Body of pancreas (tissue), 4 donors: ENCODE measurements around the gene PPP1R3C. TPM values are rescaled to one million over a fixed set of nuclear protein-coding genes. Genes with fewer than 3 reads are reported as not detected.
A peak's percentile ranks its signal among the peaks of the same experiment; 100 is the strongest.

Experiments
- ATAC-seq: fragments of 150-250 bp; one replicate; pipeline ENCODE4 v1.9.1; 2016
- DNase-seq, 4 donors: peaks; one replicate each; pipeline ENCODE4 v3.0.0-alpha.2; 2019
- H3K27ac ChIP-seq, 4 donors: fragments of 200-600 bp; sonication (generic); 1 replicate in 3 of 4; 2 replicates in 1 of 4; pipeline versions ENCODE4 v1.5.1 to v1.6.1; 2016 to 2019; ENCODE audit warnings: mild to moderate bottlenecking in 1 of 4, mixed read lengths in 1 of 4, moderate library complexity in 1 of 4
- H3K27me3 ChIP-seq, 2 donors: fragments of 200-600 bp; sonication (generic); one replicate each; pipeline ENCODE4 v1.6.0; 2016; ENCODE audit warnings: mild to moderate bottlenecking in 1 of 2
- H3K36me3 ChIP-seq, 2 donors: fragments of 200-600 bp; sonication (generic); replicated peaks in 1 of 2; 2 replicates each; pipeline ENCODE4 v1.5.1; 2016; ENCODE audit warnings: low read depth in 2 of 2; ENCODE audit not compliant: insufficient read depth in 1 of 2
- H3K4me1 ChIP-seq: fragments of 200-600 bp; sonication (generic); one replicate; pipeline ENCODE4 v1.6.0; 2016
- H3K4me3 ChIP-seq, 2 donors: fragments of 200-600 bp; sonication (generic); 1 replicate in 1 of 2; 2 replicates in 1 of 2; pipeline ENCODE4 v1.5.1; 2016 to 2019
- H3K9me3 ChIP-seq, 3 donors: fragments of 200-600 bp; sonication (generic); 1 replicate in 2 of 3; 2 replicates in 1 of 3; pipeline ENCODE4 v1.5.1; 2016
- CTCF ChIP-seq, 7 experiments: fragments of 450-650 bp in 4 of 7; fragments of 200-600 bp in 3 of 7; sonication (generic) in 3 of 7; IDR thresholded peaks; one replicate each; pipeline ENCODE4 v1.5.1; 2016 to 2019; ENCODE audit warnings: antibody characterized with exemption in 7 of 7
- POLR2A ChIP-seq, 3 donors: fragments of 450-650 bp; IDR thresholded peaks; one replicate each; pipeline ENCODE4 v1.6.1; 2016; ENCODE audit warnings: antibody characterized with exemption in 3 of 3, mild to moderate bottlenecking in 2 of 3
- WGBS, 2 donors: methylation state at CpG; one replicate each; pipeline ENCODE4 v1.1.5; 2017; 5-methylcytosine and 5-hydroxymethylcytosine counted together
- intact Hi-C: fragments of 100-400 bp; cut with DNase I; formaldehyde crosslinking; loops from one replicate; pipeline ENCODE4 v1.15.1; 2023
- total RNA-seq, 2 donors: library from RNA; depleted of rRNA; stranded (reverse); fragments of >200 nt; gene quantifications; one replicate each; pipeline ENCODE4 v1.1.0, GENCODE V29; 2016

PPP1R3C gene
- total RNA-seq, 2 donors from 2014 or later: 9.6 to 15.6 TPM

- H3K4me1 ChIP-seq: peaks cover 13% of the 10 kb centered on the region
- WGBS, 2 donors: 82% methylated on average over 4 of the region's 4 CpGs
- ATAC-seq (no peak), DNase-seq (no peak)
- TF ChIP-seq CTCF (IDR thresholded peaks at IDR 0.05) (no peak), POLR2A (IDR thresholded peaks at IDR 0.05) (no peak)
- intact Hi-C loops: no loop called here
- H3K4me3 ChIP-seq: no peak overlapping the region
- no peaks in the 10 kb centered on the region for H3K36me3 ChIP-seq
- H3K27me3 ChIP-seq: no peaks in the 10 kb centered on the region
- no peaks in the 10 kb centered on the region for H3K9me3 ChIP-seq
- no peak overlapping the region for H3K27ac ChIP-seq
These were observed 19.3 kb downstream of the PPP1R3C start for GRCh38 chr10:91613411-91614187.

- Histone ChIP-seq H3K4me1 (peaks cover 25% of the 10 kb centered on the region), H3K9me3 (no peaks in the 10 kb centered on the region), H3K27me3 (no peaks in the 10 kb centered on the region), H3K4me3 (no peak overlapping the region), H3K27ac (no peak overlapping the region), H3K36me3 (no peaks in the 10 kb centered on the region)
- WGBS, 2 donors: 70 to 83% methylated on average over 1 of the region's 1 CpG
- TF ChIP-seq CTCF (IDR thresholded peaks at IDR 0.05) (no peak), POLR2A (IDR thresholded peaks at IDR 0.05) (no peak)
- ATAC-seq: no peak
- DNase-seq: no peak
- intact Hi-C loops: no loop called here
These were observed 22.0 kb downstream of the PPP1R3C start for GRCh38 chr10:91610919-91611318.

- 80 to 81% methylated on average over 4 of the region's 4 CpGs for WGBS, 2 donors
- Histone ChIP-seq H3K4me1 (peaks cover 25% of the 10 kb centered on the region), H3K36me3 (no peaks in the 10 kb centered on the region), H3K27me3 (no peaks in the 10 kb centered on the region), H3K27ac (no peak overlapping the region), H3K9me3 (no peaks in the 10 kb centered on the region), H3K4me3 (no peak overlapping the region)
- TF ChIP-seq POLR2A (IDR thresholded peaks at IDR 0.05): no peak
- TF ChIP-seq CTCF (IDR thresholded peaks at IDR 0.05): no peak
- intact Hi-C loops: no loop called here
- ATAC-seq (no peak), DNase-seq (no peak)
These were observed 22.4 kb downstream of the PPP1R3C start for GRCh38 chr10:91610444-91610843.

GRCh38 chr10:91607646-91608403 is 25.0 kb downstream of the PPP1R3C start:
- no peak for TF ChIP-seq CTCF (IDR thresholded peaks at IDR 0.05)
- TF ChIP-seq POLR2A (IDR thresholded peaks at IDR 0.05): no peak
- no peak overlapping the region for H3K4me3 ChIP-seq
- H3K27ac ChIP-seq: peak overlapping the region; percentile 77 to 80 (median 78)
- no peaks in the 10 kb centered on the region for H3K36me3 ChIP-seq
- 60% methylated on average over 5 of the region's 5 CpGs for WGBS, 2 donors
- H3K4me1 ChIP-seq: peaks cover 50% of the 10 kb centered on the region
- intact Hi-C loops: no loop called here
- no peaks in the 10 kb centered on the region for H3K9me3 ChIP-seq
- ATAC-seq (no peak), DNase-seq (no peak)
- no peaks in the 10 kb centered on the region for H3K27me3 ChIP-seq
